HG02870 (cell line): ENCODE results near the gene HMGCLL1.

Source experiments
- ATAC-seq: cut with Tn5 transposase; IDR thresholded peaks from one replicate; pipeline ENCODE4 v1.9.1; 2021; ENCODE audit warnings: mild to moderate bottlenecking, moderate library complexity; ENCODE audit not compliant: unreplicated experiment

HMGCLL1 gene

GRCh38 chr6:55447891-55448290 lies 131.1 kb downstream of the HMGCLL1 start:
- no peak for ATAC-seq

GRCh38 chr6:55445648-55446204 lies 133.3 kb downstream of the HMGCLL1 start:
- ATAC-seq: no peak

GRCh38 chr6:55443238-55444134 lies 135.5 kb downstream of the HMGCLL1 start:
- ATAC-seq: no peak

- no peak for ATAC-seq
Measured at GRCh38 chr6:55438203-55438602, 140.8 kb downstream of the HMGCLL1 start.

GRCh38 chr6:55437141-55437540 lies 141.9 kb downstream of the HMGCLL1 start:
- ATAC-seq: no peak

GRCh38 chr6:55433446-55434130 lies 145.4 kb downstream of the HMGCLL1 start:
- ATAC-seq: no peak

- ATAC-seq: no peak
Measured at GRCh38 chr6:55423933-55424332, 155.1 kb downstream of the HMGCLL1 start.

- no peak for ATAC-seq
Measured at GRCh38 chr6:55410674-55411073, 168.3 kb downstream of the HMGCLL1 start.

GRCh38 chr6:55405474-55406235 lies 173.3 kb downstream of the HMGCLL1 start:
- ATAC-seq: no peak

GRCh38 chr6:55399351-55399750 lies 179.6 kb downstream of the HMGCLL1 start:
- no peak for ATAC-seq

GRCh38 chr6:55397986-55398385 lies 181.0 kb downstream of the HMGCLL1 start:
- ATAC-seq: no peak

GRCh38 chr6:55395871-55396270 lies 183.1 kb downstream of the HMGCLL1 start:
- ATAC-seq: no peak

GRCh38 chr6:55388211-55388610 lies 190.8 kb downstream of the HMGCLL1 start:
- no peak for ATAC-seq
